Activated naive CD4-positive, alpha-beta T cell treated with anti-CD3 and anti-CD28 coated beads, Interleukin-2, amount 10 ng/mL, durations not matched to agents 7 days and 5 days (primary cell): Measurements from ENCODE around the gene TJP3.
A peak's percentile ranks its signal among the peaks of the same experiment; 100 is the strongest.

Experiments used
- CTCF ChIA-PET: fragments of 350-600 bp; sonication (Branson Sonifier 250); formaldehyde crosslinking; loops from one replicate; lab custom pipeline; 2021; ENCODE audit warnings: antibody characterized with exemption; lab: Charles Lee
- DNase-seq: peaks from one replicate; pipeline ENCODE4 v3.0.0-alpha.2; 2020
- H3K27ac Mint-ChIP-seq: one replicate; pipeline ENCODE4 v1.8.0; 2021; ENCODE audit warnings: mild to moderate bottlenecking, moderate library complexity, mixed read lengths
- H3K27me3 Mint-ChIP-seq: one replicate; pipeline ENCODE4 v1.8.0; 2021; ENCODE audit warnings: mild to moderate bottlenecking, mixed read lengths
- H3K36me3 Mint-ChIP-seq: one replicate; pipeline ENCODE4 v1.8.0; 2021; ENCODE audit warnings: mixed read lengths
- H3K4me1 Mint-ChIP-seq: one replicate; pipeline ENCODE4 v1.8.0; 2021; ENCODE audit warnings: mixed read lengths
- H3K4me3 Mint-ChIP-seq: one replicate; pipeline ENCODE4 v1.8.0; 2021; ENCODE audit warnings: mild to moderate bottlenecking, moderate library complexity, mixed read lengths
- H3K9me3 Mint-ChIP-seq: one replicate; pipeline ENCODE4 v1.8.0; 2021; ENCODE audit warnings: mixed read lengths

Gene TJP3

GRCh38 chr19:3679581-3679980, 28.6 kb upstream of the TJP3 start:
- no peak overlapping the region for H3K4me3 Mint-ChIP-seq
- peaks cover 8% of the 10 kb centered on the region for H3K4me1 Mint-ChIP-seq
- peaks cover 7% of the 10 kb centered on the region for H3K9me3 Mint-ChIP-seq
- CTCF ChIA-PET, result no interaction called here
- H3K27me3 Mint-ChIP-seq, result no peaks in the 10 kb centered on the region
- H3K36me3 Mint-ChIP-seq, result peaks cover 10% of the 10 kb centered on the region
- no peak for DNase-seq
- H3K27ac Mint-ChIP-seq, result no peak overlapping the region

- no peak for DNase-seq
- H3K9me3 Mint-ChIP-seq, result peaks cover 13% of the 10 kb centered on the region
- peaks cover 8% of the 10 kb centered on the region for H3K4me1 Mint-ChIP-seq
- no peak overlapping the region for H3K4me3 Mint-ChIP-seq
- CTCF ChIA-PET, result no interaction called here
- no peaks in the 10 kb centered on the region for H3K27me3 Mint-ChIP-seq
- peaks cover 16% of the 10 kb centered on the region for H3K36me3 Mint-ChIP-seq
- no peak overlapping the region for H3K27ac Mint-ChIP-seq
Measured at GRCh38 chr19:3680939-3681338, 27.2 kb upstream of the TJP3 start.

- no peak overlapping the region for H3K27ac Mint-ChIP-seq
- H3K27me3 Mint-ChIP-seq, result no peaks in the 10 kb centered on the region
- peaks cover 16% of the 10 kb centered on the region for H3K36me3 Mint-ChIP-seq
- H3K4me3 Mint-ChIP-seq, result no peak overlapping the region
- no peak for DNase-seq
- peaks cover 8% of the 10 kb centered on the region for H3K4me1 Mint-ChIP-seq
- CTCF ChIA-PET, result no interaction called here
- peaks cover 13% of the 10 kb centered on the region for H3K9me3 Mint-ChIP-seq
Measured at GRCh38 chr19:3682286-3682685, 25.9 kb upstream of the TJP3 start.

GRCh38 chr19:3682741-3683404, 25.3 kb upstream of the TJP3 start:
- no peak for DNase-seq
- CTCF ChIA-PET, result no interaction called here
- Mint-ChIP-seq H3K27ac (no peak overlapping the region), H3K9me3 (peaks cover 13% of the 10 kb centered on the region), H3K4me1 (peaks cover 11% of the 10 kb centered on the region), H3K4me3 (no peak overlapping the region), H3K27me3 (no peaks in the 10 kb centered on the region), H3K36me3 (peaks cover 16% of the 10 kb centered on the region)

- H3K27ac Mint-ChIP-seq, result no peak overlapping the region
Measured at GRCh38 chr19:3683405-3684053, 24.7 kb upstream of the TJP3 start.

GRCh38 chr19:3684054-3684816, 23.9 kb upstream of the TJP3 start:
- CTCF ChIA-PET, result no interaction called here
- Mint-ChIP-seq H3K36me3 (peaks cover 18% of the 10 kb centered on the region), H3K4me3 (no peak overlapping the region), H3K27me3 (peaks cover 4% of the 10 kb centered on the region), H3K9me3 (peaks cover 13% of the 10 kb centered on the region), H3K4me1 (peaks cover 15% of the 10 kb centered on the region), H3K27ac (no peak overlapping the region)
- DNase-seq, result no peak

More at GRCh38 chr19:3683405-3684053, 24.7 kb upstream of the TJP3 start:
- Mint-ChIP-seq H3K9me3 (peaks cover 13% of the 10 kb centered on the region), H3K4me1 (peaks cover 14% of the 10 kb centered on the region), H3K4me3 (no peak overlapping the region), H3K27me3 (peaks cover 3% of the 10 kb centered on the region), H3K36me3 (peaks cover 17% of the 10 kb centered on the region)
- CTCF ChIA-PET, result no interaction called here
- no peak for DNase-seq

- no peak overlapping the region for H3K27ac Mint-ChIP-seq
- peaks cover 18% of the 10 kb centered on the region for H3K36me3 Mint-ChIP-seq
- H3K4me3 Mint-ChIP-seq, result no peak overlapping the region
- DNase-seq, result no peak
- H3K4me1 Mint-ChIP-seq, result peaks cover 19% of the 10 kb centered on the region
- peaks cover 4% of the 10 kb centered on the region for H3K27me3 Mint-ChIP-seq
- peaks cover 13% of the 10 kb centered on the region for H3K9me3 Mint-ChIP-seq
- CTCF ChIA-PET, result no interaction called here
Measured at GRCh38 chr19:3684817-3685410, 23.3 kb upstream of the TJP3 start.

- peaks cover 19% of the 10 kb centered on the region for H3K36me3 Mint-ChIP-seq
Measured at GRCh38 chr19:3687393-3687773, 20.8 kb upstream of the TJP3 start.

GRCh38 chr19:3687774-3688706, 20.1 kb upstream of the TJP3 start:
- peak overlapping the region; percentile 69 for H3K4me3 Mint-ChIP-seq
- H3K27me3 Mint-ChIP-seq, result peaks cover 4% of the 10 kb centered on the region
- H3K36me3 Mint-ChIP-seq, result peaks cover 19% of the 10 kb centered on the region
- H3K9me3 Mint-ChIP-seq, result peaks cover 16% of the 10 kb centered on the region
- peaks cover 45% of the 10 kb centered on the region for H3K4me1 Mint-ChIP-seq
- CTCF ChIA-PET, result no interaction called here
- peak overlapping the region; percentile 84 for H3K27ac Mint-ChIP-seq
- peak; percentile 71 for DNase-seq

More at GRCh38 chr19:3687393-3687773, 20.8 kb upstream of the TJP3 start:
- H3K4me3 Mint-ChIP-seq, result peak overlapping the region; percentile 69
- no peak for DNase-seq
- H3K27me3 Mint-ChIP-seq, result peaks cover 4% of the 10 kb centered on the region
- H3K4me1 Mint-ChIP-seq, result peaks cover 40% of the 10 kb centered on the region
- CTCF ChIA-PET, result no interaction called here
- peak overlapping the region; percentile 84 for H3K27ac Mint-ChIP-seq
- peaks cover 16% of the 10 kb centered on the region for H3K9me3 Mint-ChIP-seq

GRCh38 chr19:3690551-3691371, 17.4 kb upstream of the TJP3 start:
- Mint-ChIP-seq H3K4me1 (peaks cover 45% of the 10 kb centered on the region), H3K27ac (no peak overlapping the region), H3K4me3 (no peak overlapping the region), H3K9me3 (peaks cover 3% of the 10 kb centered on the region), H3K27me3 (peaks cover 4% of the 10 kb centered on the region), H3K36me3 (peaks cover 3% of the 10 kb centered on the region)
- CTCF ChIA-PET, result interaction anchor here (0.6 to 1.6 kb wide), 7 partner anchors 9 to 205 kb away, joined by 3 to 9 read pairs (median 3); partner anchors contain the start of genes PIP5K1C and TJP3
- DNase-seq, result no peak

- peaks cover 3% of the 10 kb centered on the region for H3K9me3 Mint-ChIP-seq
- H3K27ac Mint-ChIP-seq, result no peak overlapping the region
- peaks cover 45% of the 10 kb centered on the region for H3K4me1 Mint-ChIP-seq
- H3K4me3 Mint-ChIP-seq, result no peak overlapping the region
- CTCF ChIA-PET, result interaction anchor here (1.0 to 1.6 kb wide), 6 partner anchors 8 to 206 kb away, joined by 3 to 9 read pairs (median 4); partner anchors contain the start of genes PIP5K1C and TJP3
- peaks cover 4% of the 10 kb centered on the region for H3K27me3 Mint-ChIP-seq
- DNase-seq, result no peak
- H3K36me3 Mint-ChIP-seq, result peaks cover 3% of the 10 kb centered on the region
Measured at GRCh38 chr19:3691372-3691716, 16.8 kb upstream of the TJP3 start.

GRCh38 chr19:3691726-3692125, 16.5 kb upstream of the TJP3 start:
- Mint-ChIP-seq H3K36me3 (peaks cover 3% of the 10 kb centered on the region), H3K4me1 (peaks cover 45% of the 10 kb centered on the region), H3K27me3 (peaks cover 4% of the 10 kb centered on the region), H3K4me3 (no peak overlapping the region), H3K27ac (no peak overlapping the region), H3K9me3 (peaks cover 3% of the 10 kb centered on the region)
- DNase-seq, result no peak
- CTCF ChIA-PET, result interaction anchor here (1.0 to 1.6 kb wide), 4 partner anchors 8 to 19 kb away, joined by 3 to 9 read pairs (median 5); partner anchors contain the start of genes PIP5K1C and TJP3
